TTC549 (cell line): ENCODE data around the gene SUFU.
A peak's percentile ranks its signal among the peaks of the same experiment; 100 is the strongest.

Source experiments
- FAIRE-seq: peaks from 2 replicates; lab custom pipeline; 2012; peaks lifted over from hg19 to GRCh38; lab: Jason Lieb, UNC

Gene SUFU

DNA sequence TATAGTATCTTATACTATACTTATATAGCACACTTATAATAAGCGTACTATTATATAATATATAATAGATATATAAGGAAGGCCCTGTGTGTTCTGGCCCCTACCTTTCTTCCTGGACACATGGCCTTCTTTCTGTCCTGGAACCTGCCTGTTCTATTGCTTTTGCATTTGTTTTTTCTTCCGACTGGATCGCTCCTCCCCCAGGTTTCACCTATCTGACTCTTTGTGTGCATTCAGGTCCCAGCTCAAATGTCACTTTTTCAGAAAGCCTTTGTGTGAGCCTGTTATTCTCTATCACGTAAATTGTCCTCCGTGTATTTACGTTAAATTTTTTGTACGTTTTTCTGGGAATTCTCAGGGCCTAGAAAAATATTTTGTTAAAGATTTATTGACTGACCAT, 137.6 kb downstream of the SUFU start:
- no peak for FAIRE-seq

DNA sequence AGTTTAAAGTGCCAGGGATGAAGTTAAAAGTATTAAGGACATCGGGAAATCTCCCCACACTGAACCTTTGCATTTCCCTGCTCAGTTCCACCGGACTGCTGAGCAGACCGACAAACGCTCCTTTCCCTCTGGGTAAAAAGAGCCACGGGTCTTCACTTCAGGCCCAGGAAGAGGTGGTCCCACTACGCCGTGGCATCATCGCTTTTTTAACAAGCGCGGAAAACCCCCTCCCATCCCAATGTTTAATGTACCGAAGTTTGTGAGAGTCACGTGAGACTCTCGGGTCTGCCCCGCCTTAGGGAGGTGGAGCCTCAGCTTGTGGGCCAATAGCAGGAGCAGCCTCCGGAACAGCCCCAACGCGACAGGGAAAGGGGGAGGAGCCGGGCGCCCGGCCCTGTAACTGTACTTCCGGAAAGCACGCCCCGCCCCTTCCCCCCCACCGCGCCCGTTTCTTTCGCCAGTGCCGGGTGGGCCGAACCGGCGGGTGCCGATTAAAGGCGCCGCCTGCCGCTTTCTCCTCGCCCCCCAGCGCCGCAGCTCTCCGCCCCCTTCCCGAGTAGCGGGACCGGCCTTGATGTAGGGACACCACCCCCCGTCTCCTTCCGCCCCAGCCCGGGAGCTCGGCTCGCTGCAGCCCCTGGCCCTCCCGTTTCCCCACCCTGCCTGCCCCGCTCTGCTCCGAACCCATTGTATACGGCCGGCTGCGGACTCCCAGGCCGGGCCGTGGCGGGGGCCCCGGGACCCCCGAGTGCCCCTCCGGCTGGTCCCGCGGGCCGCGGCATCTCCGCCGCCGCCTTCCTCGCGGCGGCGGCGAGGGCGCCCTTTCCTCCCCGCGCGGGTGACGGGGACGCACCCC, 138.3 kb downstream of the SUFU start:
- FAIRE-seq: peak; percentile 97

DNA sequence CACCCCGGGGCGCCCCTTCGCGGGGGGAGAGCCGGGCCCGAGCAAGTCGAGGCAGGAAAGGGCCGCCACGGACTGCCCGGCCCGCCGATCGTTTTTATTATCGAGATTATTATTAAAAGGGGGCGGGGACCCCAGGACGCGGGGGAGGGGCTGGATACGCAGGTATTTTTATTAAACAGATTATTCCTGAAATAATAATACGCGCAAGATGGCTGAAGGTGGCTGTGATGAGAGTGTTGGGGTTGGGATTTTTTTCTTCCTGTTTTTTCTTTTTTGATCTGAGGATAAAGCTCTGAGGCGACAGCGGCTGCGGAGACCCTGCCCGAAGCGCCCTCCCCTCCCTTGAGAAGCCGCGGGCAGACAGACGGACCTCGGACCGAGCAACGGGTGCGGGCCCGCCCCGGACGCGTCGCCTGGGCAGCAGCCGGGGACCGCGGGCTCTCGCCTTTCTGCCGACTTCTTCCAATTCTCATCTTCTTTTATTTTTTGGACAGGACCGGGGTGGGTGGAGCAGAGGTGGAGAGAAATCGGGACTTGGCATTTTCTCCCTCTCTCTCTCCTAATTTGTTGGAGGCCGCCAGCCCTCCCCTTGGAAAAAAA, 139.1 kb downstream of the SUFU start:
- no peak for FAIRE-seq

- FAIRE-seq: no peak
These were observed 139.7 kb downstream of the SUFU start for GRCh38 chr10:102643336-102644065.

DNA sequence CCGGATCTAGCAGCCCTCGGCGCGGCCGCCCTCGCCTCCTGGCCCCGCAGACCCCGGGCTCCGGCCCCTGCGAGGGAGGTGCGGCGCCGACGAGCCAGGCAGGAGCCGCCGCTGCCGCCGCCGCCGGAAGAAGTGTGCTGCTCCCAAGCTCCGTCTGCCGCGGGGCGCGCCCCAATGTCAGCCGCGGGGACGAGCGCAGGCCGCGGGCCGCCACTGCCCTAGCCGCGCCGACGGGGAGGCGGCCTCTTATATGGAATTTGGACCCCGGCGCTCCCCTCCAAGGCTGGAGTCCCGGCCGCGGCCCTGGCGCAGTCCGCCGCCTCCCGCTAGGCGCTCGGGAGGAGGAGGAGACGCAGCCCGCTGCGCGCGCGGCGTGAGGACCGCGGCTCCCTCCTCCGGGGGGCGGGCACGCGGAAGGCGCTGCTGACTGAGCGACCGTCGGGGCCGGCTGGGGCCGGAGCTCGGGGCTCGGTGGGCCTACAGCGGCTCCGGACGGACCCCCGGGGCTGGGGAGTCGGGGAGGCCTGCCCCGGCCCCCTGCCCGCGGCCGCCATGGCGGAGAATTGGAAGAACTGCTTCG, 140.4 kb downstream of the SUFU start, which contains the start of gene TRIM8:
Gene TRIM8, plus strand, starts transcription at position 414 of the 580 bp plus-strand sequence. Its CDS starts 139 bp downstream, at position 553.
- FAIRE-seq: no peak

GRCh38 chr10:102644646-102645387, 141.0 kb downstream of the SUFU start:
- no peak for FAIRE-seq

DNA sequence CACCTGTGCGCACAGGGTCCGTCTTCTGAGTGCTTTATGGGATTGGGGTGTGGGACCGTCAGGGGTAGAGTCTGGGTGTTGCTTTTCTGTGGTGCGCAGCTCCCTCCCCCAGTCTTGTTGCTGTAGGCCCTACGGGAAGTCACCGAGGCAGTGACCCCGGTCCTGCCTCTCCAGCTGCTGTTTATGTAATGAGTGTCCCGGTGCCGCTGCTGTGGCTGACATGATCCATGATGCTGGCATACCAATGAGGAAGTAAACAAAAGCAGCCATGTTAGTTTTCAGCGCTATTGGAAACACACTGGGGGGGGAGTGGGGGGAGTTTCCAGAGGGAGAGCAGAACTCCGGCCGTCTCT, 141.6 kb downstream of the SUFU start:
- no peak for FAIRE-seq

GRCh38 chr10:102645741-102646609, 142.2 kb downstream of the SUFU start:
- FAIRE-seq: no peak

DNA sequence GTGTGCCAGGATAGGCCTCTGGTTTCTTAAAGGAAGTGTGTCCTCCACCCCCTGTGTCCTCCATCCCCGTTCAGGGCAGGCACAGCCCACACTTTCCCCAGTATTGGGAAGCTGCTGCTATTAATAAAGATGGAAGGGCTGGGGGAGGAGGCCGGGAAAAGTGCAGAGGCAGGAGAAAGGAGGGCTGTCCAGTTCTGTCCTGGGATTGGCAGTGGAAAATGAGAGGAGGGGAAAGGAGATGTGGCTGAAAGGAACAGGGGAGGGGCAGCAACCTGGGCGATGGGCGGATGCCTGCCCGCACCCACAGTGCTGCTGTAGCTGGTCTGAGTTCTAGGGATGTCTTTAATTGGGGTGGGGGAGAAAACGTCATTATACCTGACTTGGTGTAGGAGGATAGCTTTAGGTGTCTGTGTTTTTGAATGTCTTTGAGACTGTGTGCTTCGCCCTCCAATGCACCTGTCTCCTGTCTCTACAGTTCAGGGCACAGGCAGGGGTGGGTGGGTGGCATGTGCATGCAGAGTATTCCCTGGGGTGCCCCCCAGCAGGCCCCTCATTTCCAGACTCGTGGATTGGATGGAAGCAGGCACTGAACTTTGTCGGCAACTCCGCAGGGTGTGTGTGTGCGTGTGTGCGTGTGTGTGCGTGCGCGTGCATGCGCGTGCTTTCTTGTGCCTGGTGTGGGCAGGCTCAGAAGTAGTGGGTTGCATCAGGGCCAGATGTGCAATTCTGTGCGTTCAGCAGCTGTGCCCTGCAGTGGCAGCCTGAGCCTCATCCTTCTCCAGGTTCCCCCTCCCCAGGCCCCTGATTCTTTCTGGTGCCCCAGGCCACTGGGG, 143.1 kb downstream of the SUFU start:
- FAIRE-seq: no peak

DNA sequence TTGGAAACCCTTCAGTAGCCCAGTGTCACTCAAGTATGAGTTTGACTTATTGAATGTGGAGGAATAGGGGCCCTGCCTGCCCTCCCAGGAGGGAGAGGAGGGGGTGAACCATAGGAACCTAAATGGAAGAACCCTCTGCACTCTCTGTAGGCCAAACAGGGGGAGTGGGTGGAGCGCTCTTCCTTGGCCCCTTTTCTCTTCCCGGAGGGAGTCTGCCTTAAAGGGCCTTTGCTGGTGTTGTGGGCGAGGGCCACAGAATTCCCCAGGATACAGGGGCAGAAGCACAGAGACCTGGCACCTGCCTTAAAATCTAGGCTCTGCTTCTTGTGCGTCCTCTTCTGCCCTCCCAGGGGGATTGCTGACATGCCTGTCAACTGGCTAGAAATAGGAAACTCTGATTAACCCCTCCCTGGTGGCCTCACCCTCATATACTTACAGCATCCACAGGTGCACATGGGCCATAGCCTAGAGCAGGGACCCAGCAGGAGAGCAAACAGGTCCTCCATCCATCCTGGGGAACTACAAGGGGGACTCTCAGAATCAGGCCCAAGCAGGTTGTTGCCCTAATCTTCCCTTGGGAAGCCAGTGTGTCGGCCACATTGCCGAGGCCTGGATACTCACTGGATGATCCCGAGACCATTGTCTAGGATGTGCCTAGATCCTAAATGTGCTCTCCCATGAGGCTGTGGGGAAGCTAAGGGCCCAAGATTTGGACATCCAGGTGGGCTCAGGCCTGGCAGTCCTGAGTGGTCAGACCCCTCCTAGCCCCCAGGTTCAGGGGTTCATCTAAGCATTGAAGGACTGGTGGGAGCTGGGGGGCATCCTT, 143.9 kb downstream of the SUFU start:
- FAIRE-seq: no peak

GRCh38 chr10:102648269-102648888, 144.6 kb downstream of the SUFU start:
- no peak for FAIRE-seq

DNA sequence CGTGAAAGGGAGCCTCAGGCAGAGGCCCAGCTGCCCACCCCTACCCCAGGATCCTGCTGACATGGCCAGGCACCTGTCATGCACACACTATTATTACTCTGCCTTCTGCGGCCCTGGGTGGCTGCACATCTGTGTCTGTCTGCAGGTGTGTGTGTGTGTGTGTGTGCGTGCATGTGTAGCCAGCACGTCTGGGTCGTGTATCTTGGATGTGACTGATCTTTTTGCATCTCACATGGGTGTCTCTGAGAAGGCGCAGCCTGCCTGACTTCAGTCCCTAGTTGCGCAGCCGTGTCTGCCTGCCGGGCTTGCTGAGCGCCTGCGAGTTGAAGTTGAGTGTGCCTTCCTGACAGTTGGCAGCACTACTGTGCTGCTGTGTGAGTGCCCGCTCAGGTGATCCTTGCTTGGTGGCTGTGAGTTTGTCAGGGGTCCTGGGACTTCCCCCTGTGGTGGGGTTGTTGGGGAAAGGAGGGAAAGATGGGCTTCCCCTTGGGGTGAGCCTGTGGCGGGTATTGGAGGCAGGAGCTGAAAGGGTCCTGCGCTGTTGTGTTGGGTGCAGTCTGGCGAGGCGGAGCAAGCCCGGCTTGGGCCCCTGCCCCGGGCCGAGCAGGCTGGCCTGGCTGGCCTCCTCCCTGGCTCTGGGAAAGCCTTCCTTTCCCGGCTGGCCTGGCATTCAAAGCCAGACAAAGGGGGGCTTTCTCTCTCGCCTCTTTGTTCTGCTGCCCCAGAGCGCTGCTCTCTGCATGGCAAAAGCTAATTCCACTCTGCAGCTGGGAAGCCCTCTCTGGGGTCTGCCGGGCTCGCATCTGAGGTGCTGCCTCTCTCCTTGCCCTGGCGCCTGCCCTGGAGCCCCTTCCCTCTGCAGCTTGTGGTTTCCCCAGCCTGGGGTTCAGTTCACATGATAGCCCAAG, 145.4 kb downstream of the SUFU start:
- FAIRE-seq: no peak

DNA sequence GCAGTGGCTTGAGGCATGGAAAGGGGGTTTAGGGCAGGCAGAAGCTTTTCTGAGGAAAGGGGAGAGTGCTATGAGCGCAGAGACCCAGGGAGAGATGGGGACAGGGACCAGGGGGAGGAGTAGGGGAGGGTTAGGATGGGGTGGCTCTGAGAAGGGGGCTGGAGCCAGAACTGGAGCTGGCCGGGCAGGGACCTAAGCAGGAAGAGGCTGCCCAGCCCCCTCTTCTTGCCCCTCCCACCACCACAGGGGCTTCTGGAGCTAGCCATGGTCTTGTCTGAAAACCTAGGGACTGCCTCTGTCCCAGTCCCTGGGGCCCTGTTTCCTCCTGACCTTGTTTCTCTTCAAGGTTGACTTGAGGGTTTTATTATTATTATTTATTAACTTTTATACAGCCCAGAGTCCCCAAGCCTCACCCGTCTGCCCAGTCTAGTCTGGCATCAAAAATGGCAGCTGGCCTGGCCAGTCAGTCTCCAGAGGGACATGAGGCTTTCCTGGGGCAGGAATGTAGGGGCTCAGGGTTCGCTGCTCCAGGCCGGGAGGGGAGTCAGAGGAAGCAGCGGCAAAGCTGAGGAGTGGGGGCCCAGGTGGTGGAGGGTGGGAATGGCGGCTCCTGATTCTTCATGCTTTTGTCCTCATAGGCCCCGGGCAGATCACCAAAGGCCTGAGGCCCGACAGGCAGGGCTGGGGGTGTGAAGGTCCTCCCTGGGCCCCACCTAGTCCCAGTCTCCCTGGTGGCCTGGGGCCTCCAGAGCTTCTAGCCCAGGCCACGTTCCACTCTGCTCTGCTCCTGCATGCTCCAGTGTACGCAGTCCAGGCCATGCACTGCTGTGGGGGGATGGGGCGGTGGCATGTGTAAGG, 146.3 kb downstream of the SUFU start:
- FAIRE-seq: no peak

DNA sequence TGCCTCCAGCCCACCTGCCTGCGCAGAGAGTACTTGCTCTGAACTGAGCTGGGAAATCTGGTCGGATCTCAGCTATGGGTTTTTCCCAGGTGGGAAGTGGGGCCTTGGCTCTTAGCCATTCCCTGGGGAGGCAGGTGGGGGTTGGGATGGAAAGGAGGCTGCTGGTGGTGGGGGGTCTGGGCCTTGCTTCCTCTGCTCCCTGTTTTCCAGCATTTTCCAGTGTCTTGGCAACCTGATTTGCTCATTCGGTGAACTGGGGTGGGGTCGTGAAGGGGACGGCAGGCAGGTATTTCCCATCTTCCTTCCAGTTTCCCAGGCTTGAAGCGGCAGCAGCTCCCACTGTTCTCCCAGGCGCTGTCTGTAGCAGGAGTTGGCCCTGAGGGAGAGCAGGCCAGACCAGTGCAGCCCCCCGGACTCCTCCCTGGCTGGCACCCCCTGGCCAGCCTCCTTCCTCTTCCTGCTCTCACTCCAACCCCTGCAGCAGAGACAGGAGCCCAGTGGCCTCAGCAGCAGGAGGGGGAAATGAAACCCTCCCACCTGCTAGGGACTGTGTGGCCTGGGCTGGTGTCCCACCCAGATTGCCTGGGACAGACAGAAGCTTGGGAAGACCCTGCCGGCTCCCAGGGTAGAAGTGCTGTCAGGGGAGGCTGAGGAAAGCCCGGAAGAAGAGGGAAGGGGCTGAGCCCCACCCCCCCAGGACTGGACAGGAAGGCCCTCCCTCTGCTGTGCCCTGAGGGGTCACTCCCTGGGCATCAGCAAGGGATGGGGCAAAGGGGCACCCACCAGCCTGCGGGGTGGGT, 147.1 kb downstream of the SUFU start:
- FAIRE-seq: no peak

DNA sequence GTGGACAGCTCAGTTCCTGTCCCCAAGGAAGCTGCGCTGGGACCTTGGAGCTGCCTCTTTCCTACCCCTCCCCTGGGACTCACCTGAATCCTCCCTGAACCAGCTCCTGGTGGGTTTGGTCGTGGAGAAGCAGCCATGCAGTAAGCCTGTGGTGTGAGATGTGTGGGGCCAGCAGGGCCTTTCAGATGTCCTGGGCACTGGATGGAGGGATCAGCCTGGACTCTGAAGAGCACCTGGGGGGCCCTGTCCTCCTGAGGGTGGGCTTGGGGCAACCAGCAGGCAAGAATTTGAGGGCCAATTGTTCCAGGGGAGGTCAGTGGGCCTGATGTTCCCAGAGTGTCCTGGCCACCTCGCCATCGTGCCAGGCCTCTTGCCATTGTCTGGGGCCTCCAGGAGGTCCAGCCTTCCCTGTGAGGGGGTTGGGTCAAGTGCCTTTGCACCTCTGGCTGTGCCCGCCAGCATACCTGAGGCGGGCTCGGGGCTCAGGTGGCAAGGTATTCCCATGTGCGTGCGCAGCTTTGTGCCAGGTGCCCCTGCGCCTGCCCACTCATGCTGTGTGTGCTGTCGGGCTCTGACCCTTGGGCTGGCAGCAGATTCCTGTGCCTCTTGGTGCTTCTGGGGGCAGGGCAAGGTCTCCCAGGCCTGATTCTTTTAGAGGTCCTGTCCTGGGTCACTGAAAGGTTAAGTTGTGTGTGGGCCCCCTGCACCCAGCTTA, 147.8 kb downstream of the SUFU start:
- no peak for FAIRE-seq
